NCI-H524 treated with DMSO at 0.1 percent for 48 hours (cell line): ENCODE measurements around the gene FOS.
"Not testable (repeated sequence)": the region's sequence is repeated elsewhere in the genome, so short reads cannot be mapped to it uniquely, and the experiment has no call there.

ENCODE experiments used
- DNase-seq: peaks from one replicate; lab custom pipeline; 2025; lab: John Stamatoyannopoulos, UW

The FOS gene

DNA sequence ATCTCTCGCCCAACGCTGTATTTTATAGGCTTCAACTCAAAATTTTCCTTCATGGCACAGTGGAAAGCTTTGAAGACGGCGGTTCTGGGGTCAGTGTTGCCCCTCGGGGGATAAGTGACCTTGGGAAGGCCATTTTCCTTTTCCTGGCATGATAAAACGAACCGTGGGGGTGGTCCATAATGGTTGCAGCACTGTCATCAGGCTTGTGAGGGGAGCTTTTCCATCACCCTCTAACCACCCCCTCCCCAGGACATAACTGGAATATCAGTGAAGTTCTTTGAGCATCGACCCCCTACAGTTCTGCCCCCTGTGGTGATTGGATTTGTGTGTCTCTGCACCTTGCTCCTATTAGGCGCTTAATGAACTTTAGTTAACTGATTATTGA lies 16.0 kb downstream of the FOS start:
- no peak for DNase-seq

DNA sequence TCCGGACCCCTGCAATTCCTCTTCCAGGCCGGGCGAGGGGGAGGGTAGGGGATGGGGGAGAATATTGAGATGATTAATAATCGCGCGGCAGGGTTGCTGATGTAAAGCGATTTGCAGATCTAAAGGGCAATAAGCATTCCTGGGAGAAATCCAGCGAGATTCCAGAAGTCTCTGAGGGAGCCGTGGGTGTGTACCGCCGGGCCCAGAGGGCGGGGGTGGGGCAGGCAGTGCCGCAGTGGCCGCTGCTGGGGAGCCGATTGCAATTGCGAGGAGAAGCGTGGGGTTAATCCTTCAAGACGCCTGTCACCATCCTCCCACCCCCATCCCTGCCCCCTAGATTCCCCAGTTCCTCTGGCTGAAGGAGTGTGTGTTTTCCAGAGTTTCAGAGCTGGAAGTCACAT lies 16.4 kb downstream of the FOS start:
- DNase-seq: no peak

GRCh38 chr14:75295491-75296345 lies 17.1 kb downstream of the FOS start:
- peak; percentile 16 for DNase-seq

DNA sequence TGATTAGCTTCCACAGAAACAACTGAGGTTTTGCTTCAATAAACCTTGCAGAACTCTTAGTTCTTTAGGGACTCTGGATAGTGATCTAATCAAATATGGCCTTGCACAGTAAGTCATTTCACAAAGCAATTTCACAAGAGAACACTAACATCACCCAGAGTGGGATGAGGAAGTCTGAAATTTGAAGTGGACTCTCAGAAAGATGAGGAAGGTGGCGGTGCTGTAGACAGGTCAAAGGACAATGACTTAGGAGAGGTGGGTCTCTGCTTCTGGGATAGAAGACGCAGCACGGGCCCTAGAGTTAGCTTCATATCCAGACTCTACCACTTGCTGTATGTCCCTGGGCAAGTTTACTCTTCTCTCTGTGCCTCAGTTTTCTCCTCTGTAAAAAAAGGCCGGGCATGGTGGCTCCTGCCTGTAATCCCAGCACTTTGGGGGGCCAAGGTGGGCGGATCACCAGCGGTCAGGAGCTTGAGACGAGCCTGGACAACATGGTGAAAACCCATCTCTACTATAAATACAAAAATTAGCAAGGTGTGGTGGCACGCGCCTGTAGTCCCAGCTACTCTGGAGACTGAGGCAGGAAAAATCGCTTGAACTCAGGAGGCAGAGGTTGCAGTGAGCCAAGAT lies 18.9 kb downstream of the FOS start:
- no peak for DNase-seq

- DNase-seq: no peak
Observed at GRCh38 chr14:75298187-75298965, 19.7 kb downstream of the FOS start.

- DNase-seq: no peak
Observed at GRCh38 chr14:75299059-75299458, 20.4 kb downstream of the FOS start.

DNA sequence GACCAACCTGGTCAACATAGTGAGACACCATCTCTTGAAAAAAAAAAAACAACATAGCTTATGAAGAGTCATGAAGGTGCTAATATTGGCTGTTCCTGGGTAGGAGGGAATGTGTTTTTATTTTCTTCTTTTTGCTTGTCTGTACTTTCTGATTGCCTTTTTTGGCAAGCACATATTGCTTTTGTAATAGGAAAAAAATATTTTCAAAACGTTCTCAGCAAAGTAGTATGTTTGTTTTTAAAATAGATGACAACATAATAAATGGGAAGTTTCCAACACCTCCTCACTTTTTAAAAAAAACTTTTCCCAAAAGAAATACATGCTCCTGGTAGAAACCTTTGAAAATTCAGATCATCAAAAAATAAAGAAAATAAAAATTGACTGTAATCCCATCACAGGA lies 20.9 kb downstream of the FOS start:
- no peak for DNase-seq

DNA sequence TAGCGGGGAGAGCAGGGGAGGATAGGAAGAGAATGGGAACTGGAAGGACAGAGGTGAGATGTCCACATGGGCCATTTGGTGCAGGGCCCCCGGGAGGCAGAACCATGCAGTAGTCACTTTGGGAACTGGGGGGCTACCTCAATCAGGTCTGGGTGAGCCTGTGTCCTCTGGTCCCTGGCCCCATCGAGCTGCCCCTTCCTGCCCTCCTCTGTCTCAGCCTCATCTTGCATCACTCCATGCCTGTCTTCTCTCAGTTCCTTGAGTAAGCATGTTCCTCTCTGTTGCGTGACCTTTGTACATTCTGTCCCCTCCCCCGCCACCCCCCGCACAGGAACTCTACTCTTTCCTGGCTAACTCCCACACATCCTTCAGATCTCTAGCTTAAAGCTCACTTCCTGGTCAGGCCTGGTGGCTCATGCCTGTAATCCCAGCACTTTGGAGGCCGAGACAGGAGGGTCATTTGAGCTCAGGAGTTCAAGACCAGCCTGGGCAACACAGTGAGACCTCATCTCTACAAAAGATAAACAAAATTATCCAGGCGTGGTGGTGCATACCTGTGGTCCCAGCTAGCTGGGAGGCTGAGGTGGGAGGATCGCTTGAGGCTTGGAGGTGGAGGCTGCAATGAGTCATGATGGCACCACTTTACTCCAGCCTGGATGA lies 23.2 kb downstream of the FOS start:
- no peak for DNase-seq

GRCh38 chr14:75303381-75303789 lies 24.8 kb downstream of the FOS start:
- peak; percentile 41 for DNase-seq

- DNase-seq: not testable (repeated sequence)
Observed at GRCh38 chr14:75306410-75306809, 27.8 kb downstream of the FOS start.

GRCh38 chr14:75306927-75307699 lies 28.5 kb downstream of the FOS start:
- peak; percentile 61 for DNase-seq

GRCh38 chr14:75307700-75308379 lies 29.2 kb downstream of the FOS start:
- peak; percentile 74 for DNase-seq

- not testable (repeated sequence) for DNase-seq
Observed at GRCh38 chr14:75308991-75309390, 30.4 kb downstream of the FOS start.

DNA sequence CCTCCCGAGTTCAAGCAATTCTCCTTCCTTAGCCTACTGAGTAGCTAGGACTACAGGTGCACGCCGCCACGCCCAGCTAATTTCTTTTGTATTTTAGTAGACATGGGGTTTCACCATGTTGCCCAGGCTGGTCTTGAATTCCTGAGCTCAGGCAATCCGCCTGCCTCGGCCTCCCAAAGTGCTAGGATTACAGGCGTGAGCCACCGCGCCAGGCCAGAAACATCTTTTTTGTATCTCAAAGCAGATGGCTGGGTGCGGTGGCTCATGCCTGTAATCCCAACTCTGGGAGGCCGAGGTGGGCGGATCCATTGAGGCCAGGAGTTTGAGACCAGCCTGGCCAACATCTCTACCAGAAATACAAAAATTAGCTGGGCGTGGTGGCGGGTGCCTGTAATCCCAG lies 30.9 kb downstream of the FOS start:
- DNase-seq: not testable (repeated sequence)

- no peak for DNase-seq
Observed at GRCh38 chr14:75310295-75311111, 31.9 kb downstream of the FOS start.

DNA sequence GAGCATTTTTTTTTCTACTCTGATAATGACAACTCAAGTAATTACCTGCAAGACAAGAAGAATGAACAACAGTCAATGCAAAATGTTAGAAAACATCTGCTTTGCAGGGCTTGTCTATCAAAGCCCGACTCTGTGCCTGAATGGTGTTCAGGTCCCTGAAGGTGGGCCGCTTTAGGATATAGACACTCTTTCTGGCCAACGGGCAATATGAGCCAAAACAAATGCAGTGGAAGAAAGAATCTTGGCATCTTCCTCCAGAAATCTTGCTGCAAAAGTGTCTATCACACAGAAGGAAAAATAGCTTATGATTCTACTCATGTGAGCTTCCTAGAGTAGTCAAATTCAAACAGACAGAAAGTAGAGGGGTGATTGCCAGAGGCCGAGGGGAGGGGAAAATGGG lies 32.7 kb downstream of the FOS start:
- DNase-seq: no peak

- no peak for DNase-seq
Observed at GRCh38 chr14:75312341-75312740, 33.7 kb downstream of the FOS start.

DNA sequence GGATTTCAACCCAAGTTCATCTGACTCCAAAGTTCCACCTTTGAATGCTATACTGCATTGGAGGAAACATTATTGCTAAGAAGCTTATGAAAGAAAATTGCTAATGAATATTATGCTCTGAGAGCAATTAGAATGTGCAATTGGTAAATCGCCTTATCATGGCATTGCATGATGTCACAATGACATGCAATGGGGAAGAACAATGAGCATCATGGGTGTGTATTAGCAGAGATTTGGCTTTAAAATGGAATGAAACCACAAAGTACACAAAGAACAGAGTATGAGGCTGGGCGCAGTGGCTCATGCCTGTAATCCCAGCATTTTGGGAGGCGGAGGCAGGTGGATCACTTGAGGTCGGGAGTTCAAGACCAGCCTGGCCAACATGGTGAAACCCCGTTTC lies 34.7 kb downstream of the FOS start:
- DNase-seq: no peak

GRCh38 chr14:75315144-75315543 lies 36.5 kb downstream of the FOS start:
- DNase-seq: no peak

DNA sequence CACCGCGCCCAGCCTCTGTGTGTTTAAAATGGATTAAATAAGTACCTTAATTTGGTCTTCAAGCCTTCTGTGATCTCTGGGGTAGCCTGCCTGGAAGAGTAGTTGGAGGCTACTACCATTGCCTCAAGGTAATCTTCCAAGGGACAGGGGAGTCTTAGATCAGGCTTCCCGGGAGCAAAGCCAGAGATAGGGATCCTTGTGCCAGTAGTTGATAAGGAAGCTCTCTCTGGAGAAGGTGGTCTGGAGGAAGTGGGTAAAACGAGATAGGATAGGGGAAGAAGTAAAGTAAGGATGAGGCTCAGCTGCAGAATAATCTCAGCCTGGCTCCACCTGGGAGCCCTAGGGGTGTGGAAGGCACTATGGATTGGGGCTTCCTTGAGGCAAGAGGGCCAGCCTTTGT lies 38.5 kb downstream of the FOS start:
- no peak for DNase-seq
